SJCRH30 (cell line): ENCODE results near the gene STARD8. TPM values are rescaled to one million over a fixed set of nuclear protein-coding genes. Genes with fewer than 3 reads are reported as not detected.
A peak's percentile ranks its signal among the peaks of the same experiment; 100 is the strongest.
"Not testable (repeated sequence)": the region's sequence is repeated elsewhere in the genome, so short reads cannot be mapped to it uniquely, and the experiment has no call there.

Source experiments
- DNase-seq, 2 experiments: peaks; one replicate each; pipeline ENCODE4 v3.0.0-alpha.2; 2015 to 2020
- H3K27ac ChIP-seq: fragments of 250-450 bp; sonication (Bioruptor Pico); 2 replicates; pipeline ENCODE4 v1.5.1; 2020; ENCODE audit warnings: mild to moderate bottlenecking, moderate library complexity
- H3K27me3 ChIP-seq: fragments of 250-450 bp; sonication (Bioruptor Pico); 2 replicates; pipeline ENCODE4 v1.5.1; 2020; ENCODE audit warnings: mild to moderate bottlenecking, moderate library complexity
- H3K36me3 ChIP-seq: fragments of 250-450 bp; sonication (Bioruptor Pico); 2 replicates; pipeline ENCODE4 v1.5.1; 2020; ENCODE audit warnings: mild to moderate bottlenecking, moderate library complexity
- H3K4me1 ChIP-seq: fragments of 250-450 bp; sonication (Bioruptor Pico); 2 replicates; pipeline ENCODE4 v1.5.1; 2020; ENCODE audit warnings: mild to moderate bottlenecking, moderate library complexity
- H3K4me3 ChIP-seq: fragments of 250-450 bp; sonication (Bioruptor Pico); 2 replicates; pipeline ENCODE4 v1.5.1; 2020; ENCODE audit warnings: mild to moderate bottlenecking, moderate library complexity
- H3K9me3 ChIP-seq: fragments of 250-450 bp; sonication (Bioruptor Pico); replicated peaks from 2 replicates; pipeline ENCODE4 v1.5.1; 2020; ENCODE audit warnings: mild to moderate bottlenecking, moderate library complexity
- total RNA-seq: library from RNA; depleted of rRNA; stranded (reverse); fragments of >200 nt; shearing (Covaris generic); gene quantifications from 2 replicates; pipeline ENCODE4 v1.2.3, GENCODE V29; 2014

STARD8 gene
- total RNA-seq, 1 experiment from 2014 or later: 9.7 TPM

DNA sequence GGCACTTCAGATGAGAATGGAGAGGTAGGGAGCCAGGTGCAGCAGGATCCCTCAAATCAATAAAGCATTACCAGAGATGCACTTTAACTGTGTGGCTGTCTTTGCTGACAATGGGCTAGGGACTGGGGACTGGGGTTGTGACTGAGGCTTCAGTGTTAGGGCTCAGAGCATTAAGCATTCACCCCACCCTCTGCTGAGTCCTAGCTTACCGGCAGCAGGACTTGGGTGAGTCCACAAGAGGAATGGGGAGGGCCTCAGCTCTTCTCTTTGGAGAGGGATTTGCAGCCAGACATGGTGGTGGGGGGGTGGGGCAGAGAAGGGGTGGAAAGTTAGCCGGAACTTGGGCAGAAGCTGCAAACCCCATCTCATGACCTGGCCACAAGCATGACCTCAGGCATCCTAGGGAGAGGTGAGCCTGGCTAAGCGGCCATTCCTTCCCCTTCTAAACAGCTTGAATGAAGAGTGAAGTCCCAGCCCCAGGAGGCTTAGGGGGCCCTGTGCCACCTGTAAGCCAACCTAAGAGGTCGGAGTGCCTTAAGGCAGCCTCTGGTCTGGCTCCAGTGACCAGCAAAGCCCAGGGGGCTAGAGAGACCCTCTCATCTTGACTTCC is 78.4 kb downstream of the STARD8 start:
- no peak overlapping the region for H3K4me3 ChIP-seq
- H3K27me3 ChIP-seq: no peaks in the 10 kb centered on the region
- no peaks in the 10 kb centered on the region for H3K9me3 ChIP-seq
- no peaks in the 10 kb centered on the region for H3K4me1 ChIP-seq
- no peak overlapping the region for H3K27ac ChIP-seq
- H3K36me3 ChIP-seq: peaks cover 5% of the 10 kb centered on the region; the same call in 1 of the 2 replicates
- no peak for DNase-seq

- no peak overlapping the region for H3K27ac ChIP-seq
- H3K9me3 ChIP-seq: no peaks in the 10 kb centered on the region
- H3K27me3 ChIP-seq: no peaks in the 10 kb centered on the region
- DNase-seq: no peak
- no peaks in the 10 kb centered on the region for H3K4me1 ChIP-seq
- no peak overlapping the region for H3K4me3 ChIP-seq
- H3K36me3 ChIP-seq: 0 out of 2 replicates have a peak, but pooled peaks cover 3% of the 10 kb centered on the region
Measured at GRCh38 chrX:68726366-68726765, 78.9 kb downstream of the STARD8 start.

GRCh38 chrX:68727696-68728095 is 80.2 kb downstream of the STARD8 start:
- DNase-seq: no peak
- Histone ChIP-seq H3K36me3 (0 out of 2 replicates have a peak, but pooled peaks cover 3% of the 10 kb centered on the region), H3K27ac (no peak overlapping the region), H3K9me3 (no peaks in the 10 kb centered on the region), H3K4me3 (no peak overlapping the region), H3K4me1 (no peaks in the 10 kb centered on the region), H3K27me3 (no peaks in the 10 kb centered on the region)

- Histone ChIP-seq H3K9me3 (no peaks in the 10 kb centered on the region), H3K36me3 (0 out of 2 replicates have a peak, but pooled peaks cover 3% of the 10 kb centered on the region), H3K27ac (no peak overlapping the region), H3K4me3 (no peak overlapping the region), H3K4me1 (no peaks in the 10 kb centered on the region), H3K27me3 (no peaks in the 10 kb centered on the region)
- no peak for DNase-seq
Measured at GRCh38 chrX:68728186-68728585, 80.7 kb downstream of the STARD8 start.

GRCh38 chrX:68731254-68731653 is 83.8 kb downstream of the STARD8 start:
- H3K27me3 ChIP-seq: no peaks in the 10 kb centered on the region
- no peaks in the 10 kb centered on the region for H3K4me1 ChIP-seq
- H3K9me3 ChIP-seq: no peaks in the 10 kb centered on the region
- no peaks in the 10 kb centered on the region for H3K36me3 ChIP-seq
- DNase-seq: no peak
- H3K27ac ChIP-seq: no peak overlapping the region
- no peak overlapping the region for H3K4me3 ChIP-seq

DNA sequence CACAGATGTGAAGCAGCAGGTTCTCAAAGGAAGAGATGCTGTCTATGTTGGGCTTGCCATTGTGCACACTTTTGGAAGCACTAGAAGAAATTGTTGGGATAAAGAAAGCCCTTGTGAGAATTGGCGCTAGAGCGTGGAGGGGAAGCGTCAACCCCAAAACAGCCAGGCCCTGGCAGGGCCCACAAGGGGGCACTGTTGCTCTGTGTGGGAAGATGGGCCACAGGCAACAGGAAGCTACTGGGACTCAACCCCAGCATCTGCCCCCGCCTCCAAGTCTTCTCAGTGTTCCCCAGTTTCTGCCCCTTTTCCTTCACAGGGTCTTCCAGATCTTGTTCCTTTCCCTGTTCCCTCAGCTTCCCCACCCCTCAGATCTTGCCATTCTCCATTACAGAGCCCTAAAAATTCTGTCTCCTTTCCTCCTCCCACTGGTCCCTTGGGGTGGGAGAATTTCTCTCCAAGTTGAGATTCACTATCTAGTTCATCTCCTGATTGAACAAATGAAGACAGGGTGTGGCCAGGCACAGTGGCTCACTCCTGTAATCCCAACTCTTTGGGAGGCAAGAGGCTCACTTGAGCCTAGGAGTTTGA is 85.5 kb downstream of the STARD8 start:
- Histone ChIP-seq H3K27ac (no peak overlapping the region), H3K9me3 (no peaks in the 10 kb centered on the region), H3K4me3 (no peak overlapping the region), H3K4me1 (no peaks in the 10 kb centered on the region), H3K27me3 (no peaks in the 10 kb centered on the region), H3K36me3 (no peaks in the 10 kb centered on the region)
- peak; percentile 60 to 82 for DNase-seq

DNA sequence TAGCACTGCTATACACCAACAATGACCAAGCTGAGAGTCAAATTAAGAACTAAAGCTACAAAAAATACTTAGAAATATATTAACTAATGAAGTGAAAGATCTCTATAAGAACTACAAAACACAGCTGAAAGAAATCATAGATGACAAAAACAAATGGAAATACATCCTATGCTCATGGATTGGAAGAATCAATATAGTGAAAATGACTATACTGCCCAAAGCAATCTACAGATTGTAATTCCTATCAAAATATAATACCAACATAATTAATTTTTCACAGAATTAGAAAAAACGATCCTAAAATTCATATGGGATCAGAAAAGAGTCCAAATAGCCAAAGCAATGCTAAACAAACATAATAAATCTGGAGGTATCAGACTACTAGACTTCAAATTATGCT is 87.8 kb downstream of the STARD8 start:
- no peaks in the 10 kb centered on the region for H3K36me3 ChIP-seq
- no peaks in the 10 kb centered on the region for H3K4me1 ChIP-seq
- DNase-seq: no peak
- H3K4me3 ChIP-seq: no peak overlapping the region
- no peaks in the 10 kb centered on the region for H3K9me3 ChIP-seq
- no peaks in the 10 kb centered on the region for H3K27me3 ChIP-seq
- H3K27ac ChIP-seq: no peak overlapping the region

GRCh38 chrX:68741864-68742263 is 94.4 kb downstream of the STARD8 start:
- not testable (repeated sequence) for H3K4me3 ChIP-seq, H3K27ac ChIP-seq, H3K9me3 ChIP-seq, H3K36me3 ChIP-seq, H3K27me3 ChIP-seq, DNase-seq, H3K4me1 ChIP-seq

DNA sequence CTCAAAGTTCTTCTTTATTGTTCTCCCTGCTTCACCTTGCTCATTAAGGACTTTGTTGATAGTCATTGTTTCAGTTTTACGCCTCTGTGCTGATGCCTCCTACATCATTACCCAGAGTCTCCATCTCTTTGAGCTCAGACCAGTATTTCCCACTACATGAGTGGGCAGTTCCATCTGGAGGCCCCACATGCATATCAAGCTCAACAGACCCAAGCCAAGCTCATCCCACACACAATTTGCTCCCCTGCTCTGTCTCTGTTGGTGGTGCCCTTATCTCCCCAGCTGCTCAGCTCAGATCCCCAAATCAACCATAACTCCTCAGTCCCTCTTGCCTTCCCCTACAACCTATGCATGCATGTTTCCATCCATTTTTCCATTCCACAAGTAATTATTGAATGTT is 96.3 kb downstream of the STARD8 start:
- Histone ChIP-seq H3K4me1 (no peaks in the 10 kb centered on the region), H3K27me3 (no peaks in the 10 kb centered on the region), H3K9me3 (no peaks in the 10 kb centered on the region), H3K27ac (no peak overlapping the region), H3K36me3 (no peaks in the 10 kb centered on the region), H3K4me3 (no peak overlapping the region)
- no peak for DNase-seq

DNA sequence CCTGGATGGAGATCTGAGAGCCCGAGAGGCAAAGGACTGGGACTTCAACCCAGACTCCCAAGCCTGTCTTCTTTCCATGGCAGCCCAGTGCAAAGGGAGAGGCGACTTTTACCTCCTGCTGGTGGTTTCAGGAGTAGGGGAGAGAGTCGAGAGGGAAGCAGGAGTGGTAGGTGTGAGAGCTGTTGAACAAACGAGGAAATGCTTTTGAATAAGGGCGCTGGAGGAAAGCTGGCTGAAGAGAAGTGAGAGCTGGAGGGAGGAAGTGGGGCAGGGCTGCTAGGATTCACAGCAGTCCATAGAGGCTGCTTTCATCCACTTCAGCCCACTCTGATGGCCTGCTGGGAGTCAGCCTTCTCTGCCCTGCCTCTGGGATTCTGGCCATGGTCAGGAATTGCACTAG is 99.5 kb downstream of the STARD8 start:
- no peaks in the 10 kb centered on the region for H3K9me3 ChIP-seq
- no peaks in the 10 kb centered on the region for H3K36me3 ChIP-seq
- no peak overlapping the region for H3K4me3 ChIP-seq
- no peak for DNase-seq
- H3K4me1 ChIP-seq: no peaks in the 10 kb centered on the region
- H3K27me3 ChIP-seq: no peaks in the 10 kb centered on the region
- H3K27ac ChIP-seq: no peak overlapping the region

- no peaks in the 10 kb centered on the region for H3K4me1 ChIP-seq
- no peaks in the 10 kb centered on the region for H3K36me3 ChIP-seq
- no peaks in the 10 kb centered on the region for H3K9me3 ChIP-seq
- no peak for DNase-seq
- H3K27ac ChIP-seq: no peak overlapping the region
- no peak overlapping the region for H3K4me3 ChIP-seq
- no peaks in the 10 kb centered on the region for H3K27me3 ChIP-seq
Measured at GRCh38 chrX:68748030-68748429, 100.6 kb downstream of the STARD8 start.

DNA sequence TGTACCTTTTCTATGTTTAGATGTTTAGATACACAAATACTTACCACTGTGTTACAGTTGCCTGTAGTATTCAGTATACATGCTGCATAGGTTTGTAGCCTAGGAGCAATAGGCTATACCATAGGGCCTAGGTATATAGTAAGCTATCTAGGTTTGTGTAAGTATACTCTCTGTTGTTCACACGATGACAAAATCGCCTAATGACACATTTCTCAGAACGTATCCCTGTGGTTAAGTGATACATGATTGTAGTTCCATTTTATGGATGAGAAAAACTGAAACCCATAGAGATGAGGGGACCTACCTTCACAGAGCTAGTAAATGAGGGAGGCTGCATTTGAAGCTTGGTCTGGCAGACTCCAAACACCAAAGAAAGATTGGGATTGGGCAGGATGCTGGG is 102.0 kb downstream of the STARD8 start:
- Histone ChIP-seq H3K4me1 (no peaks in the 10 kb centered on the region), H3K9me3 (no peaks in the 10 kb centered on the region), H3K27ac (no peak overlapping the region), H3K4me3 (no peak overlapping the region), H3K27me3 (no peaks in the 10 kb centered on the region), H3K36me3 (no peaks in the 10 kb centered on the region)
- DNase-seq: no peak

DNA sequence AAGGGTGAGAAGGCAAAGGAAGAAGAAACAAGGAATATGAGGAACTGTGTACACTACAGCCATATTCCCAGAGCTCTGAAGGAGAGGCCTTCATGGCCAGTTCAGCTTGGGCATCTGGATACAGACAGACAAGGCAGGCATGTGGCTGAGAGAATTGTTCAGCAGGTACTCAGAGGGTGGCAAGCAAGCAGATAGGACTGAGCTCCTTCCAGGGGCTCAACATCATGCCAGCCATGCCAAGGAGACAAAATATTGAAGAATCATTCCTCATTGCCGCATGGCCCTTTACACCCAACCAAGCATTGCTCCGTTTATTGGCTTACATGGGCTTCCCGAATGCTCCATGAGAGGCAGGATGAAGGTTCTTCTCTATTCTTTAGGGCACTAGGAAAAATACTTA is 102.8 kb downstream of the STARD8 start:
- Histone ChIP-seq H3K4me1 (no peaks in the 10 kb centered on the region), H3K27ac (no peak overlapping the region), H3K36me3 (no peaks in the 10 kb centered on the region), H3K27me3 (no peaks in the 10 kb centered on the region), H3K4me3 (no peak overlapping the region), H3K9me3 (no peaks in the 10 kb centered on the region)
- DNase-seq: no peak

- no peak for DNase-seq
- H3K27me3 ChIP-seq: no peaks in the 10 kb centered on the region
Measured at GRCh38 chrX:68751372-68751771, 103.9 kb downstream of the STARD8 start.

GRCh38 chrX:68753218-68753617 is 105.8 kb downstream of the STARD8 start:
- Histone ChIP-seq H3K4me3 (no peak overlapping the region), H3K9me3 (no peaks in the 10 kb centered on the region), H3K36me3 (no peaks in the 10 kb centered on the region), H3K27me3 (no peaks in the 10 kb centered on the region), H3K27ac (no peak overlapping the region), H3K4me1 (no peaks in the 10 kb centered on the region)
- DNase-seq: no peak

More at GRCh38 chrX:68751372-68751771, 103.9 kb downstream of the STARD8 start:
- H3K4me3 ChIP-seq: no peak overlapping the region
- H3K27ac ChIP-seq: no peak overlapping the region
- H3K9me3 ChIP-seq: no peaks in the 10 kb centered on the region
- H3K4me1 ChIP-seq: no peaks in the 10 kb centered on the region
- H3K36me3 ChIP-seq: no peaks in the 10 kb centered on the region

DNA sequence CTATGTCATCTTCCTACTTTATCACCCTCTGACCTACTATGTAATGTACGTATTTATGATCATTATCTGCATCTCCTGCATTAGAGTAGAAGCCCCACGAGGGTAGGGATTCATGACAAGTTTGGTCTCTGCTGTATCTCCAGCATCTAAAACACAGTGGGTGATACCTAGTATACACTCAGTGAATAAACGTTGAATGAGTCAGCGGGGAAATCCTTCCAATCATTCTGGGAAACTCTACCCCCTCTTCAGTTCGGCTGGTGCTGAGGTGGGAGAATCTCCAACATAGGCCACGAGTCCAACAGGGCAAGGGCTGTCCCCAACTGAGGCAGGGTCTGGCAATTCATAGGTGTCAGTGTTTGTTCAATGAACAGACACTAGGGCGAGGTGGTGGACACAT is 106.9 kb downstream of the STARD8 start:
- Histone ChIP-seq H3K36me3 (no peaks in the 10 kb centered on the region), H3K9me3 (no peaks in the 10 kb centered on the region)

More for the DNA sequence above, 106.9 kb downstream of the STARD8 start:
- Histone ChIP-seq H3K27me3 (no peaks in the 10 kb centered on the region), H3K4me1 (no peaks in the 10 kb centered on the region), H3K4me3 (no peak overlapping the region), H3K27ac (no peak overlapping the region)
- DNase-seq: no peak
